ENCODE results near the gene BSN. TPM values are rescaled to one million over a fixed set of nuclear protein-coding genes. Genes with fewer than 3 reads are reported as not detected.

The BSN gene
- total and polyA plus RNA-seq, 2 experiments from 2014 or later = 0.50 to 5.1 TPM

- no peaks in the 10 kb centered on the region for H3F3A ChIP-seq (replicated peaks; ENCODE audit: low read depth)
- peaks cover 9% of the 10 kb centered on the region; the same call in 1 of the 2 replicates for H3K36me3 ChIP-seq (ENCODE audit: insufficient read depth)
- peaks cover 2% of the 10 kb centered on the region for H3K27me3 Mint-ChIP-seq (ENCODE audit: insufficient read depth, low read depth, poor library complexity)
- no peak overlapping the region for H3K27ac ChIP-seq (ENCODE audit: low read depth)
- no peak for TF ChIP-seq NANOG (IDR thresholded peaks at IDR 0.05; ENCODE audit: borderline replicate concordance)
- TF ChIP-seq, protein P1, sequence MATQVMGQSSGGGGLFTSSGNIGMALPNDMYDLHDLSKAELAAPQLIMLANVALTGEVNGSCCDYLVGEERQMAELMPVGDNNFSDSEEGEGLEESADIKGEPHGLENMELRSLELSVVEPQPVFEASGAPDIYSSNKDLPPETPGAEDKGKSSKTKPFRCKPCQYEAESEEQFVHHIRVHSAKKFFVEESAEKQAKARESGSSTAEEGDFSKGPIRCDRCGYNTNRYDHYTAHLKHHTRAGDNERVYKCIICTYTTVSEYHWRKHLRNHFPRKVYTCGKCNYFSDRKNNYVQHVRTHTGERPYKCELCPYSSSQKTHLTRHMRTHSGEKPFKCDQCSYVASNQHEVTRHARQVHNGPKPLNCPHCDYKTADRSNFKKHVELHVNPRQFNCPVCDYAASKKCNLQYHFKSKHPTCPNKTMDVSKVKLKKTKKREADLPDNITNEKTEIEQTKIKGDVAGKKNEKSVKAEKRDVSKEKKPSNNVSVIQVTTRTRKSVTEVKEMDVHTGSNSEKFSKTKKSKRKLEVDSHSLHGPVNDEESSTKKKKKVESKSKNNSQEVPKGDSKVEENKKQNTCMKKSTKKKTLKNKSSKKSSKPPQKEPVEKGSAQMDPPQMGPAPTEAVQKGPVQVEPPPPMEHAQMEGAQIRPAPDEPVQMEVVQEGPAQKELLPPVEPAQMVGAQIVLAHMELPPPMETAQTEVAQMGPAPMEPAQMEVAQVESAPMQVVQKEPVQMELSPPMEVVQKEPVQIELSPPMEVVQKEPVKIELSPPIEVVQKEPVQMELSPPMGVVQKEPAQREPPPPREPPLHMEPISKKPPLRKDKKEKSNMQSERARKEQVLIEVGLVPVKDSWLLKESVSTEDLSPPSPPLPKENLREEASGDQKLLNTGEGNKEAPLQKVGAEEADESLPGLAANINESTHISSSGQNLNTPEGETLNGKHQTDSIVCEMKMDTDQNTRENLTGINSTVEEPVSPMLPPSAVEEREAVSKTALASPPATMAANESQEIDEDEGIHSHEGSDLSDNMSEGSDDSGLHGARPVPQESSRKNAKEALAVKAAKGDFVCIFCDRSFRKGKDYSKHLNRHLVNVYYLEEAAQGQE (IDR thresholded peaks at IDR 0.05; ENCODE audit: unreplicated experiment) = no peak
- TF ChIP-seq EZH2 (IDR thresholded peaks at IDR 0.05; ENCODE audit: low read depth, unreplicated experiment) = no peak
- TF ChIP-seq EZH2phosphoT487 (IDR thresholded peaks at IDR 0.05; ENCODE audit: unreplicated experiment) = no peak
- TF ChIP-seq ZNF114 (CRISPR knock-in tag; IDR thresholded peaks at IDR 0.05) = no peak
- no peak for TF ChIP-seq ZNF331 (CRISPR knock-in tag; IDR thresholded peaks at IDR 0.05; ENCODE audit: low read depth)
- no peak for TF ChIP-seq STAT1 (IDR thresholded peaks at IDR 0.05; ENCODE audit: unreplicated experiment)
- TF ChIP-seq ZNF462 (CRISPR knock-in tag; IDR thresholded peaks at IDR 0.05) = no peak
- no peak for TF ChIP-seq JUNB (IDR thresholded peaks at IDR 0.05; ENCODE audit: unreplicated experiment)
- TF ChIP-seq CREB1 (CRISPR knock-in tag; IDR thresholded peaks at IDR 0.05; ENCODE audit: low read depth) = no peak
- no peak for TF ChIP-seq POLR2AphosphoS5 (IDR thresholded peaks at IDR 0.05; ENCODE audit: low read depth)
- no peak for TF ChIP-seq CTCF (conservative IDR thresholded peaks at IDR 0.05; ENCODE audit: low read depth in 2 of 2)
- no peak for TF ChIP-seq ETS1 (IDR thresholded peaks at IDR 0.05)
- no peaks in the 10 kb centered on the region for H3K79me2 ChIP-seq (replicated peaks; ENCODE audit: insufficient read depth)
- H4K20me1 ChIP-seq (replicated peaks; ENCODE audit: insufficient read depth) = peaks cover 2% of the 10 kb centered on the region; the same call in 1 of the 2 replicates
- no peak for ATAC-seq
- no peaks in the 10 kb centered on the region for H3K4me1 ChIP-seq (ENCODE audit: insufficient read depth)
- peaks cover 4% of the 10 kb centered on the region for H3K4me1 Mint-ChIP-seq
- H3K9me3 Mint-ChIP-seq = no peaks in the 10 kb centered on the region
- no peaks in the 10 kb centered on the region for H3K27me3 ChIP-seq (ENCODE audit: insufficient read depth)
- peaks cover 61% of the 10 kb centered on the region for H3K36me3 Mint-ChIP-seq (ENCODE audit: low read depth)
- H3K4me3 Mint-ChIP-seq = no peak overlapping the region
- H3K4me3 ChIP-seq = no peak overlapping the region
- H2AFZ ChIP-seq = no peak overlapping the region
- no peaks in the 10 kb centered on the region for H3K9me2 ChIP-seq (ENCODE audit: insufficient read depth)
- H3K27ac Mint-ChIP-seq = no peak overlapping the region
- DNase-seq (ENCODE audit: low spot score) = no peak
- no peak overlapping the region for H3K4me2 ChIP-seq
Measured at GRCh38 chr3:49681232-49681522, 126.9 kb downstream of the BSN start.
